Astrocyte of the cerebellum (primary cell): Measurements from ENCODE around the gene TRPV2.
"Not testable (repeated sequence)": the region's sequence is repeated elsewhere in the genome, so short reads cannot be mapped to it uniquely, and the experiment has no call there.

ENCODE experiments used
- DNase-seq: peaks from one replicate; pipeline ENCODE4 v3.0.0-alpha.2; 2011; ENCODE audit warnings: low read depth
- H3K4me3 ChIP-seq: 2 replicates; pipeline ENCODE4 v1.5.1; 2011; ENCODE audit warnings: mild to moderate bottlenecking, low read depth, low read length, moderate library complexity
- CTCF ChIP-seq: IDR thresholded peaks from 2 replicates; pipeline ENCODE4 v1.5.1; 2012; ENCODE audit warnings: low read length, low read depth, moderate library complexity, mild to moderate bottlenecking; ENCODE audit errors: missing control alignments
- in situ Hi-C: cut with HindIII; loops from 2 replicates; pipeline ENCODE4 v1.10.0; 2017; ENCODE audit warnings: low sequenced_read_pairs

TRPV2 gene

DNA sequence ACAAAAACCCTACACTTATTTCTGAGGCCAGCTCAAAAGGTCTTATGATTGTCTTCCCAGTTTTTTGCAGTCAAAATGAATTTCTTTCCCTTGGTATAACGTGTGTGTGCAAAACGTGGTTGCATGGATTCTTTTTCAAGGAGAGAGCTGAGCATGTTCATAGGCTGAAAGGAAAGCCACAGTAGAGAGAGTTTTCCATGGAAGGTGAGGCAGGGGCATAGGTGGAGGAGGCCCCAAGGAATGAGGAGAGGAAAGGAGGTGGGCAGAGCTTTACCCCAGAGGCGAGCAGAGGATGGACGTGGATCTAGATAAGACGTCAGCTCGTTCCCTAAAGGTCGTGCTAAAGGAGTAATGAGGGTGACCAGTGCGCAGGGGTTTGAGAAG lies 22.8 kb downstream of the TRPV2 start:
- in situ Hi-C loops, result no loop called here
- H3K4me3 ChIP-seq, result peak overlapping the region; percentile 72
- no peak for DNase-seq
- no peak for TF ChIP-seq CTCF

GRCh38 chr17:16438557-16439302 lies 23.4 kb downstream of the TRPV2 start:
- H3K4me3 ChIP-seq, result peak overlapping the region; percentile 72
- no peak for TF ChIP-seq CTCF
- in situ Hi-C loops, result no loop called here
- peak; percentile 99 for DNase-seq

GRCh38 chr17:16439303-16439791 lies 24.0 kb downstream of the TRPV2 start:
- no peak for TF ChIP-seq CTCF
- in situ Hi-C loops, result no loop called here
- peak overlapping the region; percentile 72 for H3K4me3 ChIP-seq
- DNase-seq, result no peak

DNA sequence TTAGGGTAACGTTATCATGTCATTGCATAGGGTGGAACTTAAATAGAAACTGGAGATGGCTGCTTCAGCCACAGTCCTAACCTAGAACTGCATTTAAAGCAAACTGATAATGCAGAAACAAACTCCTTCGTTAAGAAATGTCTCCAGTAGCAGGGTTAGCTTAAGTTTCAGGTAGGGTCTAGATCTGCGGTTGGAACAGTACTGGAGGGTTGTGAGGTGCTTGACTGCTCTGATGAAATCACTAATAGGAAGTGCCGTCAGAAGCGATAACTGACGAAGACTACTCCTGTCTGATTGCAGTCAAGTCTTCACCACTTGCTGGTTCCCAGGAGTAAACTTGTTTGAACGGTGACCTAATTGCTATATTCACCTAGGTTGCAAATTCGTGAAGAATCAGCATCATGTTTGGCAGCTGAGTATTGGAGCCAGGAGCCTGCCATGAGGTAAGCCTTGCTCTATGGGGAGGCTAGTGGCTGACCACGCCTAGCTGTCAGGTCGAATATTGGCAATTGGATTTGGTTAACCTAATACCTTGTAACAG lies 24.5 kb downstream of the TRPV2 start:
- in situ Hi-C loops, result no loop called here
- peak overlapping the region; percentile 72 for H3K4me3 ChIP-seq
- no peak for TF ChIP-seq CTCF
- DNase-seq, result no peak

DNA sequence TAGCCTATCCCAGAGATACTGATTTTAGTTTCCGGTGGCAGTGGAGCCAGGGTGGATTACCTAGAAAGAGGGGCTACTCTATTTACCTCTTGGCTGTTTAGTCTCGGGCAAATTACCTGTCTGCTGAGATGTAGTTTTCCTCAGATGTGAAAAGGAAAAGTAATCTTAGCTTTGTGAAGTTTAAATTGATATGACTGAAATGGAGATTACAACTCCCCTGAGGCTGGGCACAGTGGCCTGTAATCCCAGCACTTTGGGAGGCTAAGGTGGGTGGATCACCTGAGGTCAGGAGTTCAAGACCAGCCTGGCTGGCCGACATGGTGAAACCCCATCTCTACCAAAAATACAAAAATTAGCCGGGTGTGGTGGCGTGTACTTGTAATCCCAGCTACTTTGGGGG lies 25.0 kb downstream of the TRPV2 start:
- DNase-seq, in situ Hi-C loops: not testable (repeated sequence)

GRCh38 chr17:16440901-16441629 lies 25.7 kb downstream of the TRPV2 start:
- DNase-seq, result no peak
- in situ Hi-C loops, result no loop called here
- no peak for TF ChIP-seq CTCF
- peak overlapping the region; percentile 72 for H3K4me3 ChIP-seq

More for the DNA sequence above, 25.0 kb downstream of the TRPV2 start:
- peak overlapping the region; percentile 72 for H3K4me3 ChIP-seq

- H3K4me3 ChIP-seq, result peak overlapping the region; percentile 12
- in situ Hi-C loops, result no loop called here
- no peak for DNase-seq
- no peak for TF ChIP-seq CTCF
Observed at GRCh38 chr17:16442141-16442540, 26.8 kb downstream of the TRPV2 start.
